CD4-positive, alpha-beta T cell treated with Interferon alpha-2 for 1 hour (primary cell): ENCODE data around the gene LBX2.
A peak's percentile ranks its signal among the peaks of the same experiment; 100 is the strongest.
"Not testable (repeated sequence)": the region's sequence is repeated elsewhere in the genome, so short reads cannot be mapped to it uniquely, and the experiment has no call there.

Experiments used
- DNase-seq, 2 donors: peaks; one replicate each; pipeline ENCODE4 v3.0.0-alpha.2; 2020 to 2022

Gene LBX2

GRCh38 chr2:74481961-74482800 lies 17.2 kb downstream of the LBX2 start:
- DNase-seq: peak; percentile 47 to 70

DNA sequence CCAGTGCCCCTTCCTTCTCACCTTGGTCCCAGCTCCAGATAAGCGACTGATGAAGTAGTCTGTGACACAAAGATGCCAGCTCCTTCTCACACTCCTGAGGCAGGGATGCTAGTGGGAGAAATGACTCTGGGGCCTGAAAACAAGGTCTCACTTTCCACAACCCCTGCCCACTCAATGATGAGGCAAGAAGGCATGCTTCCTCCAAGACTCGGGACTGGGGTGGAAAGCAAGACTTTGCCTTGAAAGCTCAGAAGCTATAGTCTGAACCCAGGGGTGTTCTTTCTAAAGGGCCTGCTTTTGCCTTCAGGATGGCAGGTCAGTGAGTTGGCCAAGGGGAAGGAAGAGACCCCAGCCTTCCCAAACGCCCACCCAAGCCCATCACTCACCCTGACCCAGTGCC lies 18.0 kb downstream of the LBX2 start:
- no peak for DNase-seq

- DNase-seq: no peak
Observed at GRCh38 chr2:74474899-74475298, 24.5 kb downstream of the LBX2 start.

DNA sequence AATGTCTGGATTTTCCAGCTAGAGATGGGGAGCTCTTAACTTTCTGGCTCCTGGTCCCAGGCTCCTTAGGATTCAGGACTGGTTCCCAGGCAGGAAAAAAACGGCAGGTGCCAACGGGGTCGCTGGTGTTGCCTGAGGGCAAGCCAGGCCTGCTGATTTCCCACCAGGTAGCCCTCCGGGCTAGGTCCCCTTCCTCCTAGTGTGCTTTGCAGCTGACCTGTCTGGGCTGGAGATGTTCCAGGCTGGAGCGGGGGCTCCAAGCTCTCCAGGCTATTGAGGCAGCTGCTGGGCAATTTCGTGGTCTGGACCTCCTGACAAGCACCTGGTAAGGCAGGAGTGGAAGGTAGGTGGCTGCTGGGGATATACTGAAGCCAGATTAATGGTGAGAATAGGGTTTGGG lies 24.9 kb downstream of the LBX2 start:
- DNase-seq: no peak

DNA sequence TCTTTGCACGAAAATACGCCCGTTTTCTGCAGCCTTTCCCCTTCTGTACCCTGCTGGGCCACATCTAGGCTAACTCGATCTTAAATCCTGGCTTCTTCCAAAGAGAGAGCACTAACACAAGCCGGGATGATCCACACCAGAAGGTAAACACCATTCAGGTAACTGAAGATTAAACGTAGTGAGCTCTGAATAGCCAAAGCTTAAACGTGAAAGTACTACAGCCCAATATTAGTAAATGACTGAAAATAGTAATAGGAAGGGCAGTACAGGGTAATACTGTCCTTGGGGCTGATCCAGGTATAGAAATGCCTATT lies 26.5 kb downstream of the LBX2 start:
- no peak for DNase-seq

DNA sequence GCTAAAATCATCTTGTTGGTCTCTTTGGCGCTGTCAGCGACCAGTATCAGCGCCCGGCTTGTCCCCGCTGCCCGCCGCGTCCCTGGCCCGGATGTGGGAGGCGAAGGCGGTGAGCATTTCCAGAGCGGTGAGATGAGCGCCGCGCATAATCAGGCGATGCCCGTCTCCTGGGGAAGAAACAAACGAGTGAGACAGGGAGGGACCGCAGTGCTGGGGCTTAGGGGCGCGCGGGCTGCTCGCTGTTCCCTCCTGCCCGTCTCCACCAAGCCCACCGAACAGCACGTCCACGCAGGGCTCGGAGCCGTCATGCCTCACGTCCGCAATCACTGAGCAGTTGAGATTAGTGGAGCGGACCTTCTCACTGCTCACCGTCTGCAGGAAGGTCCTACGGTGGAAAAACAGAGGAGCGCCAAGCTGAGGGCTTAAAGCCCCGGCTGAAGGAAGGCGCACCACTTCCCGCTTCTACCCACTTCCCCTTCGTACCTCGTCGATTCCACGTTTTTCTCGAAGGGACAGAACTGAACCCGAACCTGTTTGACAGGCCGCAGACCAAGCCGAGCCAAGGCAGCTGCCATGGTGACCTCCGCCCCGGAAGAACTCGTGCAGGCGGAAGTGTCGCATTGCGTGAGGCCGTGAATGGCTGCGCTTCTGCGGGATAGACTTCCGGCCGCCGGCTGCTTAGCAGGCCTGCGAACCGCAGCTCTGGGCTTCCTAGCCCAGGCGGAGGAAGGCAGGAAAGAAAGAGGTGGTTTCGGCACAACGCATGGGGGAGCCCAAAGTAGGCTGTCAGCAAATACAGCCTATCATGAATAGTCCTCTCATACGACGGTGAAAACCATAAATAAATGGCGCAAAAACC lies 27.1 kb downstream of the LBX2 start, which contains the start of gene MRPL53:
TSS of gene MRPL53 (minus strand) at position 595 of the 859 bp plus-strand sequence. CDS start at position 575, 20 bp downstream.
- peak; percentile 94 to 96 for DNase-seq

DNA sequence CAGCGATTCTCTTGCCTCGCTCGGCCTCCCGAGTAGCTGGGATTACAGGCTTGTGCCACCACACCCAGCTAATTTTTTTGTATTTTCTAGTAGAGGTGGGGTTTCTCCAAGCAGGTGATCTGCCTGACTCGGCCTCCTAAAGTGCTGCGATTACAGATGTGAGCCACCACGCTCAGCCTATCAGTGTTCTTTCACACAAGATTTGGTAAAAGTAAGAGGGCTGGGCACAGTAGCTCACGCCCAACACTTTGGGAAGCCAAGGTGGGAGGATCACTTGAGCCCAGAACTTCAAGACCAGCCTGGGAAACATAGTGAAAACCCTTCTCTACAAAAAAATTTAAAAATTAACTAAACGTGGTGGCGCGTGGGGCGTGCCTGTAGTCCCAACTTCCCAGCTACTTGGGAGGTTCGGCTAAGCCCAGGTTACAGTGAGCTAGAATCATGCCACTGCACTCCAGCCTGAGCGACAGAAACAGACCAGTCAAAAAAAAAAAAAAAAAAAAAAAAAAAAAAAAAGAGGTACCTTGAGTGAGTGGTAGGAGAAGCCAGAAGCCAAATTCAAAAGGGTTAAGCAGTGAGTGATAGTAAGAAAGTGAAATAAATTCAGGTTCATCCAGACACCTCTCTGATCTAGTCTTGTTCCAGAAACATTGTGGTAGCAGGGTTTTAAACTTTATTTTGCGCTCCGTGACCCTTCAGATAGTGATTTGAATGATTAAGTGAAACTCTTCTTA lies 27.9 kb downstream of the LBX2 start:
- no peak for DNase-seq

DNA sequence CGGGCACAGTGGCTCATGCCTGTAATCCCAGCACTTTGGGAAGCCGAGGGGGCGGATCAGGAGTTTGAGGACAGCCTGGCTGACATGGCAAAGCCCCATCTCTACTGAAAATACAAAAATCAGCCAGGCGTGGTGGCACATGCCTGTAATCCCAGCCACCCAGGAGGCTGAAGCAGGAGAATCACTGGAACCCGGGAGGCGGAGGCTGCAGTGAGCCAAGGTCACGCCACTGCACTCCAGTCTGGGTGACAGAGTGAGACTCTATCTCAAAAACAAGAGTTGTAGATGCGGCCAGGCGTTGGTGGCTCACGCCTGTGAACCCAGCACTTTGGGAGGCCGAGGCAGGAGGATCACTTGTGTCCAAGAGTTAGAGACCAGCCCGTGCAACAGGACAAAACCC lies 28.7 kb downstream of the LBX2 start:
- DNase-seq: not testable (repeated sequence)

DNA sequence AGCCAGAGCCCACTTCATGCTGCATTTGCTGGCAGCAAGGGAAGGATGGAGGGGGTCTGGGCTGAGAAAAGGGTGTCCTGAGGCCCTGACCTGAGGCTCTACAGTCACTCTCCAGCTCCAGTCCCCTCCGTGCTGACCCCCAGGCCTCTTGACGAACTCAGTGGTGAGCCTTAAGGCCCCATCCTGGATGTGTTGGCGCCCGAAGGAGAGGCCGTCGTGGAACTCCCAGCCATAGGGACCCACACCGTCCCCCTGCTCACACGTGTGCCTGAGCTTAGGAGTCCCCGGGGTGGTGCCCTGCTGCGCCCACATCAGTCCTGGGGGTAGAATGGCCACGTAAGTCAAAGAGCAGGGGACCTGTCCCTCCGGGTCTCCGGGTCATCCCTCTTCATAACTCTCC lies 35.0 kb downstream of the LBX2 start:
- no peak for DNase-seq

- DNase-seq: no peak
Observed at GRCh38 chr2:74462786-74463105, 36.7 kb downstream of the LBX2 start.

DNA sequence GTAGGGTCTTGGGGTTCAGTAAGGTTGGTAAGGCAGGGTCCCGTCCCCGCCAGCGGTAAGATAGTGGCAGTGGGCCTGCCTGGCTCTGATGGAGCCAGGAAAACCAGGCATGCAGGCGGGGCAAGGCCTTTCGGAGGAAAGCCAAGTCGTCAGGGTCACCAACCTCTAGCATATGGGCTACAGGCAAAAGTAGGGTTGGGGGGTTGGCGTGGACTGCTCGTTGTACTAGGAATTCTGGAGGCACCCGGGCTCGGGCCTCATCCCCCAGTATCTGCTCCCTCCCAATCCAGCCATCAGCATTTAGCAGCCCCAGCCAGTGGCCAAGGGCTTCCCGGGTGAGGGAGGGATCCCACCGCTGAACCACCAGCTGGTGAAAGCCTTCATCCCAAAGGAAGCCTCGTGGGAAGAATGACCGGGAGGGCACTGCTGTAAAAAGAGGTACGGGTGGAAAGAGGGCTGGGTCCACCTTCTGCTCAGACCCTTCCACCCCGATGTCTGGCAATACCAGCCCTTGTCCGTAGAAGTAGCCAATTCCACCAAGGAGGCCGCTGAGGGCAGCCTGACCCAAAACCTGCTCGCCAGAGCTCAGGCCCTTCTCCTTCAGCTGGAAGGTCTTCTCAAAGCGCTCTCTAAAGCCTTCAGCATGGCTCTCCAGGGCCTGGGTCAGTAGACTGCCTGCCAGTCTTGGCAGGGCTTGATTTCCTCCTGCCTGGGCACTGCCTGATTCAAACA lies 37.2 kb downstream of the LBX2 start:
- DNase-seq: no peak

DNA sequence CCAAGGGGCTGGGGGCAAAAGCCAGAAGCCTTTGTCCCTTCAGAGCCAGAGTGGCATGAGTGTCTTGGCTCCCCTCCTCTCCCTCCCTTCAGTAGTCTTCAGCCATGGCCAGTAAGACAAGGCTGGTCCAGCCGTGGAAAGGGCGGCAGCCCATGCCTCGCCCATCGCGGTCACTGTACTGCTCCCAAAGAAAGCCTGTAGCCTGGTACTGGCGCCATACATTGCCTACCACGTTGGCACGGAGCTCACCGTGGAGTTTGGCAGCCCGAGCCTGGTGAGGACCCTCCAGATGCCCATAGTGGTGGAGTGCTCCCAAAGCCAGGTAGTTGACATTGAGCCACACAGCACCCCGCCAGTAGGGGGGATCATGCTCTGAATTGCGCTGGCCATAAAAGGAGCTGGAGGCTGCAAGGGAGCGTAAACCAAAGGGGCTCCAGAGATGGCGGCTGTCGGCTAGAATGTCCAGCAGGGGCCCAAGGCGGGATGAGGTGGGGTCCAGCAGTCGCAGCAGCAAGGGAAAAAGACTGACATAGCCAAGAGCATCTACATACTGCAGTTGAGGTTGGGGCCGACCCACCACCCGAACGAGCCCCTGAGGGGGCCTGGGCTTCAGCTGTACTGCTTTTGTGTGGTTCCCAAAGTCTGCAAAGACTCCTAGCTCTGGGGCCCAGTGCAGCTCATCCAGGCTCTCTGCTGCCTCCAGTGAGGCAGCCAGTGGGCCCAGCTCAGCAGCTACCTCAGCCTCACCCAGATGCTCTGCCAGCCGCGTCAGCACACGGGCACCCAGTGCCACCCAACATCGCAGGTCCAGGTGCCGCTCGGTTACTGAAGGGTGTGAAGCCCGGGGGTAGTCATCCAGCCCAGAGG lies 38.0 kb downstream of the LBX2 start:
- no peak for DNase-seq

DNA sequence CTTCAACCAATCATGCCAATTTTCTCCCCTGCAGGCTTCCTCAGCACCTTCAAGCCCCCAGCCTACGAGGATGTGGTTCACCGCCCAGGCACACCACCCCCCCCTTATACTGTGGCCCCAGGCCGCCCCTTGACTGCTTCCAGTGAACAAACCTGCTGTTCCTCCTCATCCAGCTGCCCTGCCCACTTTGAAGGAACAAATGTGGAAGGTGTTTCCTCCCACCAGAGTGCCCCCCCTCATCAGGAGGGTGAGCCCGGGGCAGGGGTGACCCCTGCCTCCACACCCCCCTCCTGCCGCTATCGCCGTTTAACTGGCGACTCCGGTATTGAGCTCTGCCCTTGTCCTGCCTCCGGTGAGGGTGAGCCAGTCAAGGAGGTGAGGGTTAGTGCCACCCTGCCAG lies 39.2 kb downstream of the LBX2 start:
- not testable (repeated sequence) for DNase-seq

DNA sequence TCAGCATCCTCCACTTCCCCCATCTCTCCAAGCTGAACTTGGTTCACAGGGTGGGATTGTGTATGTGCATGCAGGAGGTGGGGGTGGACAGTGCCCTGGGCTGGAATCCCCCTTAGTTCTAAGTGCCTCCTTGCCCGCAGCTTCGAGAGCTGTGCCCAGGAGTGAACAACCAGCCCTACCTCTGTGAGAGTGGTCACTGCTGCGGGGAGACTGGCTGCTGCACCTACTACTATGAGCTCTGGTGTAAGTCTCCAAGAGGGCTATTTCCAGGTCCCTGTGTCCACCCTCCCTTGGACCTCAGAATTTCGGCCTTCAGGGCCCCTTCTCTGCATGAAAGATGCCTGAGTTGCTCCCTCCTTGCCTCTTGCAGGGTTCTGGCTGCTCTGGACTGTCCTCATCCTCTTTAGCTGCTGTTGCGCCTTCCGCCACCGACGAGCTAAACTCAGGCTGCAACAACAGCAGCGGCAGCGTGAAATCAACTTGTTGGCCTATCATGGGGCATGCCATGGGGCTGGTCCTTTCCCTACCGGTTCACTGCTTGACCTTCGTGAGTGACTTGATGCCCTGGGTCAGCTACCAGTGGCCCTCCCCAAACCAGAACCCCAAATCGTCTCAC lies 39.8 kb downstream of the LBX2 start:
- not testable (repeated sequence) for DNase-seq

DNA sequence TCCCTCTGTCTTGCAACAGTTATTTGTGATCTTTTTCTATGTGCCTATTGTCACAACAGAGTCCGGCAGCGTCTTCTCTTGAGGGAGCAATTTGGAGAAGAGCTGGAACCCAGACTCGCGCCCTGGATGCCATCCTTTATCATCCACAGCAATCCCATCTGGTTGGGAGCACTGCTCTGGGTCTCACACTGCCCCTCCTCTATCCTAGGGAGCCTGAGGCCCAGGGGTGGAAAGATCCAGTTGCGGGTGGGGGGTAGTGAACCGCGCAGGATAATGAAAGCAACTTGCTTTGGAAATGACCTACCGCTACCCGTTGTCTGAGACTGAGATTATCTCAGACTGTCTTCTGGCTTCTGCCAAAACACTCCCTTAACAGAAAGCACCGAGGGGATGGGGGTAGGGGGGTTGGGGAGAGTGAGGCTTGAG lies 40.5 kb downstream of the LBX2 start:
- DNase-seq: no peak

DNA sequence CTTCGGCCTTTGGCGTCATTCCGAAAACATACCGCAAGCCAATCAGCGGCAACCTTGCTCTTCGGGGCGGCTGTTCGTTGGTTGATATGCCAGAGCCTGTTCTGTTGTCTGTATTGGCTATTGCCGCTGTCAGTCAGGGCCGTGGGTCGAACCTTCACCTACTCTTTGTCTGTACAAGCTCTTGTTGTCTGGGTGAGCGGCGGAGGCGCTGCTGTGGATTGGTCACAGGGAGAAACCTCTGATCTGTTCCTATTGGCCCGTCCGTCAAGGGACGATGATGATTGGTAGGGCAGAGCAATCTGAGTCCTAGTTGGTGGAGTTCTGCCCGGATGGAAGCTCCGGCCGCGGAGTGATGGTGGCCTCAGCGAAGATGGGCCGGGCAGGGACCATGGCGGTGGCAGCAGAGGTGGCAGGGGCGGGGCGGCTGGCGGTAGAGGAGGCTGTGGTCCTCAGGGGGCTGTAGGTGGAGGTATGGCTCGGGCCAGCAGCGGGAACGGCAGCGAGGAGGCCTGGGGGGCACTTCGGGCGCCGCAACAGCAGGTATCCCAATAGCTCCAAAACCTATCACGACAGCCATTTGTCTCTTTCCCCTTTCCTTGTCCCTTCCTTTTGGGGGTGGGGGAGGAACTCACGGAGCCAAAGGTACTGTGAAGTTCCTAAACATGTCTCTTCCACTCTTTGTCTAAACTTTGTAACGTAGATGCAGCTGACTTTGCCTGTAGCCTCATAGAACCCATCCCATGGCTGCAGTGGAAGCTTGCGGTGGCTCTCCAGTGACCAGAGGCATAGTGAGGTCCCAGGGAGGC lies 41.1 kb downstream of the LBX2 start, which contains the start of gene WBP1:
TSS of gene WBP1 (plus strand) at position 307 of the 806 bp plus-strand sequence. CDS start at position 472, 165 bp downstream.
- peak; percentile 100 for DNase-seq

- peak; percentile 83 to 87 for DNase-seq
Observed at GRCh38 chr2:74457549-74458131, 41.8 kb downstream of the LBX2 start.

GRCh38 chr2:74457129-74457548 lies 42.3 kb downstream of the LBX2 start:
- no peak for DNase-seq

DNA sequence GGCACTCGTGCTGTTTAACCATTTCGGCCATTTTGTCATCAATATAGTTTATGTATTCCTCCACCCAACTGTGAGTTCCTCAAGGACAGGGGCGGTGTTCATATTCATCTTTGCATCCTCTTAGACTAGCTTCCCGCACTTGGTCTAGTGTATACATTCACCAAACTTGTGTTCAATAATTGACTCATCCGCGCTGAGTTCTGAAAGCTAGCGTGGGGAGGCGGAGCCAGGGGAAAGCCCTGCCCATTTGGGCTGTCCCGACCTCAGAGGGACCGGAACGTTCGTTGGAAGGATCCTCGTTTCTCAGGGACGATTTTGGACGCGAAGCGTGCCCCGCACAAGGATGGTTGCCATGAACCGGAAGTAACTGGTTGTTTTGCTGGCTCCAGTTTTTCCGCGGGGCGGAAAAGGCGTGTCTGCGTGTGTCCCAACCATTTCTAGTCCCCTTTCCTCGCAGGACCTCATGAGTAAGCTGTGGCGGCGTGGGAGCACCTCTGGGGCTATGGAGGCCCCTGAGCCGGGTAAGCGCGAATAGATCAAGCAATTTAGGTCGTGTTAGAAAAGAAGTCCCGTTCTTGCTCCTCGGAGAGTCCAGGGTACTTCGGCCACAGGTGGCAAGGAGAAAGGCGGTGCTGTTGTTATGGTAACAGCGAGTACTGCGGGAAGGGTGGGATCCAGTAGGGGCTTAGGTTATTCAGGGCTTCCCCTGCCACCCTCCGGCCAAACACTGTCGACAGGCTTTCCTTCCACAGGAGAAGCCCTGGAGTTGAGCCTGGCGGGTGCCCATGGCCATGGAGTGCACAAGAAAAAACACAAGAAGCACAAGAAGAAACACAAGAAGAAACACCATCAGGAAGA lies 44.5 kb downstream of the LBX2 start, which contains the start of gene INO80B:
TSS of gene INO80B (plus strand) at position 434 of the 858 bp plus-strand sequence. CDS start at position 464, 30 bp downstream.
- peak; percentile 96 to 99 for DNase-seq
